NT2/D1 (cell line): ENCODE data around the gene COMMD10.

ENCODE experiments used
- DNase-seq: peaks from one replicate; pipeline ENCODE4 v3.0.0-alpha.2; 2011; ENCODE audit warnings: low read depth, low spot score
- H3K27me3 ChIP-seq: 2 replicates; pipeline ENCODE4 v1.6.0; 2011; ENCODE audit warnings: mild to moderate bottlenecking; ENCODE audit not compliant: insufficient read length, insufficient read depth
- H3K36me3 ChIP-seq: 2 replicates; pipeline ENCODE4 v1.6.1; 2011; ENCODE audit warnings: mild to moderate bottlenecking, low read length, mixed read lengths; ENCODE audit not compliant: insufficient read depth, insufficient read length
- H3K4me1 ChIP-seq: 2 replicates; pipeline ENCODE4 v1.5.1; 2011; ENCODE audit not compliant: insufficient read depth, insufficient read length
- H3K4me3 ChIP-seq: 2 replicates; pipeline ENCODE4 v1.5.1; 2011; ENCODE audit warnings: low read depth; ENCODE audit not compliant: insufficient read length
- H3K9ac ChIP-seq: 2 replicates; pipeline ENCODE4 v1.6.0; 2011; ENCODE audit warnings: low read depth; ENCODE audit not compliant: insufficient read length
- H3K9me3 ChIP-seq: 2 replicates; pipeline ENCODE4 v1.5.1; 2011; ENCODE audit warnings: mild to moderate bottlenecking, low read length; ENCODE audit not compliant: insufficient read depth
- SUZ12 ChIP-seq: IDR thresholded peaks from 2 replicates; pipeline ENCODE4 v1.6.1; 2011; ENCODE audit not compliant: insufficient read length, insufficient read depth; ENCODE audit errors: extremely low read depth
- YY1 ChIP-seq: IDR thresholded peaks from 2 replicates; pipeline ENCODE4 v1.6.1; 2011; ENCODE audit not compliant: insufficient read length, insufficient read depth
- ZNF274 ChIP-seq: IDR thresholded peaks from 2 replicates; pipeline ENCODE4 v1.6.1; 2011; ENCODE audit warnings: mild to moderate bottlenecking, low read depth, low read length

Gene COMMD10

GRCh38 chr5:116212225-116212624 lies 127.4 kb downstream of the COMMD10 start:
- Histone ChIP-seq H3K27me3 (no peaks in the 10 kb centered on the region), H3K4me3 (no peak overlapping the region), H3K36me3 (no peaks in the 10 kb centered on the region), H3K9ac (no peak overlapping the region), H3K9me3 (no peaks in the 10 kb centered on the region), H3K4me1 (no peaks in the 10 kb centered on the region)
- no peak for DNase-seq
- TF ChIP-seq SUZ12 (no peak), ZNF274 (no peak), YY1 (no peak)

- no peaks in the 10 kb centered on the region for H3K9me3 ChIP-seq
- no peak for TF ChIP-seq YY1
- H3K36me3 ChIP-seq: no peaks in the 10 kb centered on the region
- H3K4me3 ChIP-seq: no peak overlapping the region
- no peaks in the 10 kb centered on the region for H3K27me3 ChIP-seq
- no peaks in the 10 kb centered on the region for H3K4me1 ChIP-seq
- no peak for DNase-seq
- H3K9ac ChIP-seq: no peak overlapping the region
Observed at GRCh38 chr5:116216246-116216645, 131.4 kb downstream of the COMMD10 start.

- Histone ChIP-seq H3K9ac (no peak overlapping the region), H3K4me3 (no peak overlapping the region), H3K36me3 (no peaks in the 10 kb centered on the region), H3K9me3 (no peaks in the 10 kb centered on the region), H3K27me3 (no peaks in the 10 kb centered on the region), H3K4me1 (no peaks in the 10 kb centered on the region)
- no peak for DNase-seq
- TF ChIP-seq ZNF274: no peak
- TF ChIP-seq YY1: no peak
- TF ChIP-seq SUZ12: no peak
Observed at GRCh38 chr5:116225281-116225922, 140.6 kb downstream of the COMMD10 start.

GRCh38 chr5:116229131-116229689 lies 144.4 kb downstream of the COMMD10 start:
- no peaks in the 10 kb centered on the region for H3K27me3 ChIP-seq
- DNase-seq: no peak
- H3K9ac ChIP-seq: no peak overlapping the region
- no peaks in the 10 kb centered on the region for H3K36me3 ChIP-seq
- H3K9me3 ChIP-seq: no peaks in the 10 kb centered on the region
- no peak for TF ChIP-seq YY1
- TF ChIP-seq ZNF274: no peak
- no peak for TF ChIP-seq SUZ12
- H3K4me1 ChIP-seq: no peaks in the 10 kb centered on the region
- H3K4me3 ChIP-seq: no peak overlapping the region

- no peaks in the 10 kb centered on the region for H3K4me1 ChIP-seq
- no peak for TF ChIP-seq YY1
- TF ChIP-seq SUZ12: no peak
- no peak for TF ChIP-seq ZNF274
- no peaks in the 10 kb centered on the region for H3K36me3 ChIP-seq
- no peak for DNase-seq
- no peaks in the 10 kb centered on the region for H3K9me3 ChIP-seq
- H3K4me3 ChIP-seq: no peak overlapping the region
- H3K27me3 ChIP-seq: no peaks in the 10 kb centered on the region
- H3K9ac ChIP-seq: no peak overlapping the region
Observed at GRCh38 chr5:116231288-116231687, 146.5 kb downstream of the COMMD10 start.

- Histone ChIP-seq H3K9me3 (no peaks in the 10 kb centered on the region), H3K4me3 (no peak overlapping the region), H3K4me1 (no peaks in the 10 kb centered on the region), H3K36me3 (no peaks in the 10 kb centered on the region), H3K9ac (no peak overlapping the region), H3K27me3 (no peaks in the 10 kb centered on the region)
- no peak for TF ChIP-seq SUZ12
- no peak for TF ChIP-seq ZNF274
- no peak for TF ChIP-seq YY1
- DNase-seq: no peak
Observed at GRCh38 chr5:116234681-116235080, 149.9 kb downstream of the COMMD10 start.

GRCh38 chr5:116237917-116238500 lies 153.2 kb downstream of the COMMD10 start:
- H3K4me3 ChIP-seq: no peak overlapping the region
- DNase-seq: no peak
- H3K4me1 ChIP-seq: no peaks in the 10 kb centered on the region
- no peaks in the 10 kb centered on the region for H3K36me3 ChIP-seq
- H3K9ac ChIP-seq: no peak overlapping the region
- no peaks in the 10 kb centered on the region for H3K27me3 ChIP-seq
- TF ChIP-seq ZNF274 (no peak), YY1 (no peak), SUZ12 (no peak)
- no peaks in the 10 kb centered on the region for H3K9me3 ChIP-seq
